ENCODE results near the gene TPX2. TPM values are rescaled to one million over a fixed set of nuclear protein-coding genes. Genes with fewer than 3 reads are reported as not detected.
"Not testable (repeated sequence)": the region's sequence is repeated elsewhere in the genome, so short reads cannot be mapped to it uniquely, and the experiment has no call there.

The TPX2 gene
- total and polyA plus RNA-seq, 8 donors = 5.1 to 89.9 (median 39.7) TPM

- TF ChIP-seq, protein P1, sequence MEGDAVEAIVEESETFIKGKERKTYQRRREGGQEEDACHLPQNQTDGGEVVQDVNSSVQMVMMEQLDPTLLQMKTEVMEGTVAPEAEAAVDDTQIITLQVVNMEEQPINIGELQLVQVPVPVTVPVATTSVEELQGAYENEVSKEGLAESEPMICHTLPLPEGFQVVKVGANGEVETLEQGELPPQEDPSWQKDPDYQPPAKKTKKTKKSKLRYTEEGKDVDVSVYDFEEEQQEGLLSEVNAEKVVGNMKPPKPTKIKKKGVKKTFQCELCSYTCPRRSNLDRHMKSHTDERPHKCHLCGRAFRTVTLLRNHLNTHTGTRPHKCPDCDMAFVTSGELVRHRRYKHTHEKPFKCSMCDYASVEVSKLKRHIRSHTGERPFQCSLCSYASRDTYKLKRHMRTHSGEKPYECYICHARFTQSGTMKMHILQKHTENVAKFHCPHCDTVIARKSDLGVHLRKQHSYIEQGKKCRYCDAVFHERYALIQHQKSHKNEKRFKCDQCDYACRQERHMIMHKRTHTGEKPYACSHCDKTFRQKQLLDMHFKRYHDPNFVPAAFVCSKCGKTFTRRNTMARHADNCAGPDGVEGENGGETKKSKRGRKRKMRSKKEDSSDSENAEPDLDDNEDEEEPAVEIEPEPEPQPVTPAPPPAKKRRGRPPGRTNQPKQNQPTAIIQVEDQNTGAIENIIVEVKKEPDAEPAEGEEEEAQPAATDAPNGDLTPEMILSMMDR (IDR thresholded peaks at IDR 0.05) = no peak
- no peaks in the 10 kb centered on the region for H3K27me3 ChIP-seq
- H3K27ac ChIP-seq = no peak overlapping the region
- H3K4me1 ChIP-seq = peaks cover 8 to 15% of the 10 kb centered on the region in 2 donors
- no peaks in the 10 kb centered on the region for H3K36me3 ChIP-seq
- ATAC-seq (no peak), DNase-seq (no peak)
- no peak overlapping the region for H3K4me3 ChIP-seq
- H3K9me3 ChIP-seq = no peaks in the 10 kb centered on the region
- intact Hi-C loops (cut with DNase I) = no loop called here
These were observed 72.1 kb downstream of the TPX2 start for GRCh38 chr20:31811198-31811597.

DNA sequence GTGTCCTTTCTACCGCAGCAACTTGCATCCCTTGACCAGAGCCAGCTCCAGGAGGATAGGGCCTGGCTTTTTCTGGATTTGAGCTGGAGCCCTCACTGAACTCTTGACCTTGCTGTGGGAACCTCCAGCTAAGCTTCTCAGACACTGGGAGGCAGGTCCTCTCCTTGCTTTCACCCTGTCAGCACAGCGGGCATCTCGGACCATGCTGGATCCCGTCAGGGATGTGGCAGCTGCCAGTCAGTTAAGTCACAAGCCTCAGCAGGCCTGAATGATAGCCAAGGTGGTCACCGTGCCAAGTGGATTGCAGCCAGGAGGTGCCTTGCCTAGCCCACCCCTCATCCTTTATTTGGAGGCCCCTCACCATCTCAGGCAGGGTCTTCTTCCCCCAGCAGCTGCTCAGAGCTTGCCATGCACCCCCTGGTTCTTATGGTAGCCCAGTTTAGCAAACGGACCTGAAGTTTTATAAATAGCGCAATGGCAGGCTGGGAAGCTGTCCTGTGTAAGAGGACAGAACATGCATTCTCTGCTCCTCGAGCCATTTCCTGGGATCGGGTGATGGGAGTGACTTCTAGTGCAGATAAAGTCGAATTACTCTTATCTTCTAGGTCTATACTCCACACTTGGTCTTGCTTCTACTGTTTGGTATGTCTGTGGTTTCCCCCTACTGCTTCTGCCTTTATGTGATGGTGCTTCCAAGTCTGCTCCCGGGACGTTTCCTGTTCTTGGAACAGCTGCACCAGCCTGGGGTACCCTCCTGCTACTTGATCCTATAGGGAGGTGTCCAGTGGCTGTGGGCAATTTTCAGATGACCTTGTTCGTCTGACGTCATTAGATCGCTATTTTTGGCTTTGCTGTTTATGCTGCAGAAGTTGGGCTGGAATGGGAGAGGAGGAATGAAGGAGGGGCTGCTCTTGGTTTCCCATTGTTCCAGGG is 73.0 kb downstream of the TPX2 start:
- no peaks in the 10 kb centered on the region for H3K27me3 ChIP-seq
- no peak overlapping the region for H3K4me3 ChIP-seq
- no peak for ATAC-seq
- no peaks in the 10 kb centered on the region for H3K9me3 ChIP-seq
- no peak overlapping the region for H3K27ac ChIP-seq
- H3K4me1 ChIP-seq = peaks cover 8 to 15% of the 10 kb centered on the region in 2 donors
- TF ChIP-seq, protein P1 (IDR thresholded peaks at IDR 0.05) = no peak
- intact Hi-C loops (cut with DNase I) = no loop called here
- no peak for DNase-seq
- no peaks in the 10 kb centered on the region for H3K36me3 ChIP-seq

DNA sequence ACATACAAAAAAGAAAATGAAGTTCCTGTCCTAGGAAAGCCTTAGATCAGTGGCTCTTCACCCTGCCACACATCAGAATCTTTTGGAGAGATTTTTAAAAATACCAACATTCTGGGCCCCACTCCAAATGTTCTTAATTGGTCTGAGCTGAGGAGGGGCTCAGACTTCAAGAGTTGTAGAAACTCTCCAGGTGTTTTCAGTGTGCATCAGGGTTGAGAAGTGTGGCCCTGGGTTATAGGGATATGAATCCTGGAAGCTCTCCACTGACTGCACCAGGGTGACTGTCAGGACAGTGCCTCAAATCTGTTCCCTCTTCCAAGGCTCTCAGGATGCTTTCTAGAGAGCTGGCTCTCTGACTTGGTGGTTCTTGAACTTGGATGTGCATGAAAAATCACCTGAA is 74.5 kb downstream of the TPX2 start:
- DNase-seq (no peak), ATAC-seq (no peak)
- Histone ChIP-seq H3K27me3 (no peaks in the 10 kb centered on the region), H3K27ac (no peak overlapping the region), H3K36me3 (no peaks in the 10 kb centered on the region), H3K4me3 (no peak overlapping the region), H3K4me1 (peaks cover 8 to 15% of the 10 kb centered on the region in 2 donors), H3K9me3 (no peaks in the 10 kb centered on the region)
- TF ChIP-seq, protein P1 (IDR thresholded peaks at IDR 0.05) = no peak
- intact Hi-C loops (cut with DNase I) = no loop called here

DNA sequence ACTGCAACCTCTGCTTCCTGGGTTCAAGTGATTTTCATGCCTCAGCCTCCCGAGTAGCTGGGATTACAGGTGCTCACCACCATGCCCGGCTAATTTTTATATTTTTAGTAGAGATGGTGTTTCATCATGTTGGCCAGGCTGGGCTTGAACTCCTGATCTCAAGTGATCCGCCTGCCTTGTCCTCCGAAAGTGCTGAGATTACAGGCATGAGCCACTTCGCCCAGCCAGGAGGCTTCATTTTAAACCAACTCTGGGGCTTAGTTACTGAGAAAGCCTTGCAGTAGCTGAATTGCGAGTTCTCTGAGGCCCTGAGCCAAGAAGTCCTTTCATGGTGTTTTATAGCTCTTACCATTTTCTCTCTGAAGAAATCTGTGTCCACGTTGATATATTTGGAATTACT is 75.1 kb downstream of the TPX2 start:
- H3K4me3 ChIP-seq; H3K27me3 ChIP-seq; H3K9me3 ChIP-seq; ATAC-seq; H3K36me3 ChIP-seq; H3K27ac ChIP-seq; intact Hi-C loops (cut with DNase I); DNase-seq: not testable (repeated sequence)
- peaks cover 8 to 15% of the 10 kb centered on the region in 2 donors for H3K4me1 ChIP-seq

GRCh38 chr20:31815408-31816188 is 76.5 kb downstream of the TPX2 start:
- TF ChIP-seq, protein P1 (IDR thresholded peaks at IDR 0.05) = no peak
- Histone ChIP-seq H3K4me1 (peaks cover 8 to 12% of the 10 kb centered on the region in 2 donors), H3K27me3 (no peaks in the 10 kb centered on the region), H3K36me3 (no peaks in the 10 kb centered on the region), H3K9me3 (no peaks in the 10 kb centered on the region), H3K27ac (no peak overlapping the region), H3K4me3 (no peak overlapping the region)
- DNase-seq = no peak
- peak; percentile 76 for ATAC-seq
- intact Hi-C loops (cut with DNase I) = no loop called here

Measured in left lung (tissue), 10 donors.